GM23338 (cell line): ENCODE measurements around the gene FURIN. TPM values are rescaled to one million over a fixed set of nuclear protein-coding genes. Genes with fewer than 3 reads are reported as not detected.

Source experiments
- ATAC-seq: fragments of 200-7000 bp; cut with Tn5 transposase; 3 replicates; pipeline ENCODE4 v1.9.1; 2020
- DNase-seq: peaks from one replicate; pipeline ENCODE4 v3.0.0-alpha.2; 2015; ENCODE audit warnings: low spot score
- H2AFZ ChIP-seq: fragments of 200-600 bp; sonication (generic); 2 replicates; pipeline ENCODE4 v1.8.0; 2016; ENCODE audit warnings: antibody characterized with exemption, mild to moderate bottlenecking, moderate library complexity
- H3F3A ChIP-seq: fragments of 200-600 bp; sonication (generic); replicated peaks from 2 replicates; pipeline ENCODE4 v1.8.0; 2017; ENCODE audit warnings: antibody characterized with exemption, mixed run types, low read depth
- H3K27ac ChIP-seq: fragments of 200-600 bp; sonication (generic); 2 replicates; pipeline ENCODE4 v1.6.1; 2016; ENCODE audit warnings: low read depth
- H3K27me3 ChIP-seq: fragments of 200-600 bp; sonication (generic); 2 replicates; pipeline ENCODE4 v1.8.0; 2016; ENCODE audit warnings: mild to moderate bottlenecking, mixed run types, moderate library complexity; ENCODE audit not compliant: insufficient read depth
- H3K36me3 ChIP-seq: fragments of 200-600 bp; sonication (generic); 2 replicates; pipeline ENCODE4 v1.8.0; 2016; ENCODE audit warnings: mild to moderate bottlenecking; ENCODE audit not compliant: insufficient read depth
- H3K4me1 ChIP-seq: fragments of 200-600 bp; sonication (generic); 2 replicates; pipeline ENCODE4 v1.8.0; 2016; ENCODE audit warnings: mild to moderate bottlenecking, moderate library complexity; ENCODE audit not compliant: insufficient read depth
- H3K4me2 ChIP-seq: fragments of 200-600 bp; sonication (generic); 2 replicates; pipeline ENCODE4 v1.7.1; 2017; ENCODE audit warnings: mixed run types
- H3K4me3 ChIP-seq: fragments of 200-600 bp; sonication (generic); 2 replicates; pipeline ENCODE4 v1.6.1; 2016; ENCODE audit warnings: mixed run types
- H3K79me2 ChIP-seq: fragments of 200-600 bp; sonication (generic); replicated peaks from 2 replicates; pipeline ENCODE4 v1.8.0; 2017; ENCODE audit warnings: mild to moderate bottlenecking; ENCODE audit not compliant: insufficient read depth
- H3K9me2 ChIP-seq: fragments of 200-600 bp; sonication (generic); 2 replicates; pipeline ENCODE4 v1.8.0; 2017; ENCODE audit not compliant: insufficient read depth
- H4K20me1 ChIP-seq: fragments of 200-600 bp; sonication (generic); replicated peaks from 2 replicates; pipeline ENCODE4 v1.8.0; 2017; ENCODE audit warnings: mild to moderate bottlenecking; ENCODE audit not compliant: insufficient read depth
- H3K27ac Mint-ChIP-seq: 2 replicates; pipeline ENCODE4 v1.8.0; 2020; ENCODE audit warnings: inconsistent platforms, mild to moderate bottlenecking, moderate library complexity, mixed read lengths
- H3K27me3 Mint-ChIP-seq: 3 replicates; pipeline ENCODE4 v1.8.0; 2022; ENCODE audit warnings: low read depth, mild to moderate bottlenecking, moderate library complexity, mixed read lengths, inconsistent platforms; ENCODE audit not compliant: insufficient read depth, poor library complexity
- H3K36me3 Mint-ChIP-seq: 3 replicates; pipeline ENCODE4 v1.8.0; 2021; ENCODE audit warnings: low read depth, mild to moderate bottlenecking, inconsistent platforms, moderate library complexity, mixed read lengths
- H3K4me1 Mint-ChIP-seq: 3 replicates; pipeline ENCODE4 v1.8.0; 2020; ENCODE audit warnings: mild to moderate bottlenecking, inconsistent platforms, mixed read lengths
- H3K4me3 Mint-ChIP-seq: 3 replicates; pipeline ENCODE4 v1.8.0; 2021; ENCODE audit warnings: moderate library complexity, mild to moderate bottlenecking, inconsistent platforms, mixed read lengths
- H3K9me3 Mint-ChIP-seq: 3 replicates; pipeline ENCODE4 v1.8.0; 2020; ENCODE audit warnings: moderate library complexity, mild to moderate bottlenecking, inconsistent platforms, mixed read lengths
- CREB1 ChIP-seq: fragments of 250-450 bp; sonication (Bioruptor Pico); IDR thresholded peaks from 2 replicates; pipeline ENCODE4 v1.5.0; 2020; ENCODE audit warnings: low read depth, mild to moderate bottlenecking, moderate library complexity
- CTCF ChIP-seq, 2 experiments: fragments of 200-600 bp in 1 of 2; sonication (generic) in 1 of 2; conservative IDR thresholded peaks; 2 replicates each; pipeline versions ENCODE4 v1.5.1 to v1.6.1; 2016 to 2017; ENCODE audit warnings: antibody characterized with exemption in 2 of 2, low read depth in 2 of 2, mild to moderate bottlenecking in 2 of 2, moderate library complexity in 1 of 2
- EZH2 ChIP-seq: fragments of 200-600 bp; sonication (generic); IDR thresholded peaks from one replicate; pipeline ENCODE4 v1.8.0; 2017; ENCODE audit warnings: antibody characterized with exemption, mild to moderate bottlenecking, low read depth; ENCODE audit not compliant: unreplicated experiment
- EZH2phosphoT487 ChIP-seq: fragments of 200-600 bp; sonication (generic); IDR thresholded peaks from one replicate; pipeline ENCODE4 v1.8.1; 2018; ENCODE audit warnings: antibody characterized with exemption; ENCODE audit not compliant: unreplicated experiment
- NANOG ChIP-seq: IDR thresholded peaks from 2 replicates; pipeline ENCODE4 v1.6.1; 2016; ENCODE audit warnings: antibody characterized with exemption, borderline replicate concordance
- POLR2AphosphoS5 ChIP-seq: IDR thresholded peaks from 2 replicates; pipeline ENCODE4 v1.6.1; 2016; ENCODE audit warnings: antibody characterized with exemption, low read depth
- STAT1 ChIP-seq: IDR thresholded peaks from one replicate; pipeline ENCODE4 v1.6.1; 2016; ENCODE audit warnings: antibody characterized with exemption; ENCODE audit not compliant: unreplicated experiment
- ZNF331 ChIP-seq: fragments of 250-450 bp; sonication (Bioruptor Pico); IDR thresholded peaks from 2 replicates; pipeline ENCODE4 v1.5.0; 2020; ENCODE audit warnings: low read depth, mild to moderate bottlenecking, moderate library complexity
- polyA plus RNA-seq: library from polyadenylated mRNA; unstranded; fragments of >200 nt; fragmentation: Nextera tagmentation; extraction: Ambion mirVana; gene quantifications from 2 replicates; pipeline ENCODE4 v1.2.1, GENCODE V29; 2016
- total RNA-seq: library from RNA; depleted of rRNA; stranded (reverse); fragments of >200 nt; shearing (Covaris generic); gene quantifications from 2 replicates; pipeline ENCODE4 v1.2.3, GENCODE V29; 2014
- TF ChIP-seq, protein P1 (sequence below): IDR thresholded peaks from one replicate; pipeline ENCODE4 v1.6.1; 2018; ENCODE audit warnings: antibody characterized with exemption; ENCODE audit not compliant: unreplicated experiment
- TF ChIP-seq, protein P2 (sequence below): IDR thresholded peaks from 2 replicates; pipeline ENCODE4 v1.6.1; 2016; ENCODE audit warnings: antibody characterized with exemption

The FURIN gene
- total and polyA plus RNA-seq, 2 experiments from 2014 or later: 6.3 to 20.9 TPM

DNA sequence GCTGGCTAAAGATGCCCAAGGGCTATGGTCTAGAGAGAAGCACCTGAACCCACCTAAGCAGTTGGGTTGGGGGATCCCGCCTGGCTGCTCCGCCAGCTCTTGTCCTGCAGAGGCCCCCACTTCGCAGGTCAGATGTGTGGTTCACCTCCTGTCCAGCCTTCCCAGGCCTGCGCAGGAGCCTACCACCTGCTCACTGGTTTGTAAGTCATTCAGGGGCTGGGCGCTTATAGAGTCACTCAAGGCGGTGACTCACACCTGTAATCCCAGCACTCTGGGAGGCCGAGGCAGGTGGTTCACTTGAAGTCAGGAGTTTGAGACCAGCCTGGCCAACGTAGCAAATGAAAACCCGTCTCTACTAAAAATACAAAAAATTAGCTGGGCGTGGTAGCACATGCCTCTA is 3.9 kb upstream of the FURIN start:
- no peaks in the 10 kb centered on the region for H3K36me3 Mint-ChIP-seq
- Histone ChIP-seq H2AFZ (no peak overlapping the region), H3K4me3 (no peak overlapping the region), H3F3A (peaks cover 8% of the 10 kb centered on the region), H3K9me2 (no peaks in the 10 kb centered on the region), H3K27me3 (no peaks in the 10 kb centered on the region), H3K27ac (no peak overlapping the region), H3K36me3 (no peaks in the 10 kb centered on the region), H4K20me1 (no peaks in the 10 kb centered on the region), H3K4me2 (no peak overlapping the region), H3K4me1 (peaks cover 22% of the 10 kb centered on the region), H3K79me2 (no peaks in the 10 kb centered on the region)
- peak; percentile 38 for ATAC-seq
- H3K9me3 Mint-ChIP-seq: no peaks in the 10 kb centered on the region
- H3K27ac Mint-ChIP-seq: no peak overlapping the region
- peaks cover 9% of the 10 kb centered on the region for H3K27me3 Mint-ChIP-seq
- H3K4me1 Mint-ChIP-seq: peaks cover 30% of the 10 kb centered on the region
- TF ChIP-seq POLR2AphosphoS5 (no peak), CTCF (conservative IDR thresholded peaks at IDR 0.05; ENCODE audit: low read depth in 2 of 2) (peak in 1 of 2 experiments; percentile 38; a peak in 2 of 4 replicates)
- no peak overlapping the region for H3K4me3 Mint-ChIP-seq
- peak; percentile 42 for DNase-seq

- Mint-ChIP-seq H3K27ac (no peak overlapping the region), H3K9me3 (no peaks in the 10 kb centered on the region), H3K4me1 (peaks cover 38% of the 10 kb centered on the region), H3K4me3 (no peak overlapping the region), H3K36me3 (no peaks in the 10 kb centered on the region; the same call in 2 of the 3 replicates), H3K27me3 (peaks cover 8% of the 10 kb centered on the region)
- no peak overlapping the region for H3K4me2 ChIP-seq
- H3K4me3 ChIP-seq: no peak overlapping the region
- no peak overlapping the region for H3K27ac ChIP-seq
- H3K4me1 ChIP-seq: peaks cover 30% of the 10 kb centered on the region
- no peaks in the 10 kb centered on the region for H3K79me2 ChIP-seq
- no peaks in the 10 kb centered on the region for H3K9me2 ChIP-seq
- H2AFZ ChIP-seq: no peak overlapping the region
- no peaks in the 10 kb centered on the region for H4K20me1 ChIP-seq
- DNase-seq (no peak), ATAC-seq (no peak)
- H3K36me3 ChIP-seq: no peaks in the 10 kb centered on the region
- H3F3A ChIP-seq: peaks cover 20% of the 10 kb centered on the region
- no peaks in the 10 kb centered on the region for H3K27me3 ChIP-seq
- TF ChIP-seq CREB1 (CRISPR knock-in tag) (no peak), STAT1 (no peak), ZNF331 (no peak), POLR2AphosphoS5 (no peak), CTCF (conservative IDR thresholded peaks at IDR 0.05; ENCODE audit: low read depth in 2 of 2) (no peak), EZH2 (no peak), EZH2phosphoT487 (no peak), NANOG (no peak)
- TF ChIP-seq, protein P1, sequence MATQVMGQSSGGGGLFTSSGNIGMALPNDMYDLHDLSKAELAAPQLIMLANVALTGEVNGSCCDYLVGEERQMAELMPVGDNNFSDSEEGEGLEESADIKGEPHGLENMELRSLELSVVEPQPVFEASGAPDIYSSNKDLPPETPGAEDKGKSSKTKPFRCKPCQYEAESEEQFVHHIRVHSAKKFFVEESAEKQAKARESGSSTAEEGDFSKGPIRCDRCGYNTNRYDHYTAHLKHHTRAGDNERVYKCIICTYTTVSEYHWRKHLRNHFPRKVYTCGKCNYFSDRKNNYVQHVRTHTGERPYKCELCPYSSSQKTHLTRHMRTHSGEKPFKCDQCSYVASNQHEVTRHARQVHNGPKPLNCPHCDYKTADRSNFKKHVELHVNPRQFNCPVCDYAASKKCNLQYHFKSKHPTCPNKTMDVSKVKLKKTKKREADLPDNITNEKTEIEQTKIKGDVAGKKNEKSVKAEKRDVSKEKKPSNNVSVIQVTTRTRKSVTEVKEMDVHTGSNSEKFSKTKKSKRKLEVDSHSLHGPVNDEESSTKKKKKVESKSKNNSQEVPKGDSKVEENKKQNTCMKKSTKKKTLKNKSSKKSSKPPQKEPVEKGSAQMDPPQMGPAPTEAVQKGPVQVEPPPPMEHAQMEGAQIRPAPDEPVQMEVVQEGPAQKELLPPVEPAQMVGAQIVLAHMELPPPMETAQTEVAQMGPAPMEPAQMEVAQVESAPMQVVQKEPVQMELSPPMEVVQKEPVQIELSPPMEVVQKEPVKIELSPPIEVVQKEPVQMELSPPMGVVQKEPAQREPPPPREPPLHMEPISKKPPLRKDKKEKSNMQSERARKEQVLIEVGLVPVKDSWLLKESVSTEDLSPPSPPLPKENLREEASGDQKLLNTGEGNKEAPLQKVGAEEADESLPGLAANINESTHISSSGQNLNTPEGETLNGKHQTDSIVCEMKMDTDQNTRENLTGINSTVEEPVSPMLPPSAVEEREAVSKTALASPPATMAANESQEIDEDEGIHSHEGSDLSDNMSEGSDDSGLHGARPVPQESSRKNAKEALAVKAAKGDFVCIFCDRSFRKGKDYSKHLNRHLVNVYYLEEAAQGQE: no peak
- TF ChIP-seq, protein P2, sequence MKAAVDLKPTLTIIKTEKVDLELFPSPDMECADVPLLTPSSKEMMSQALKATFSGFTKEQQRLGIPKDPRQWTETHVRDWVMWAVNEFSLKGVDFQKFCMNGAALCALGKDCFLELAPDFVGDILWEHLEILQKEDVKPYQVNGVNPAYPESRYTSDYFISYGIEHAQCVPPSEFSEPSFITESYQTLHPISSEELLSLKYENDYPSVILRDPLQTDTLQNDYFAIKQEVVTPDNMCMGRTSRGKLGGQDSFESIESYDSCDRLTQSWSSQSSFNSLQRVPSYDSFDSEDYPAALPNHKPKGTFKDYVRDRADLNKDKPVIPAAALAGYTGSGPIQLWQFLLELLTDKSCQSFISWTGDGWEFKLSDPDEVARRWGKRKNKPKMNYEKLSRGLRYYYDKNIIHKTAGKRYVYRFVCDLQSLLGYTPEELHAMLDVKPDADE: no peak
These were observed 2.7 kb upstream of the FURIN start for GRCh38 chr15:90865702-90866101.
